NCI-H2227 treated with DMSO at 0.1 percent for 48 hours (cell line): ENCODE measurements around the gene TRHDE.
A peak's percentile ranks its signal among the peaks of the same experiment; 100 is the strongest.

Source experiments
- DNase-seq: peaks from one replicate; lab custom pipeline; 2025; lab: John Stamatoyannopoulos, UW

TRHDE gene

GRCh38 chr12:72444566-72444965 is 172.4 kb downstream of the TRHDE start:
- no peak for DNase-seq

GRCh38 chr12:72448089-72448488 is 175.9 kb downstream of the TRHDE start:
- no peak for DNase-seq

- DNase-seq = peak; percentile 20
Observed at GRCh38 chr12:72448805-72449204, 176.6 kb downstream of the TRHDE start.

- no peak for DNase-seq
Observed at GRCh38 chr12:72453066-72453465, 180.9 kb downstream of the TRHDE start.

GRCh38 chr12:72453550-72453949 is 181.4 kb downstream of the TRHDE start:
- DNase-seq = no peak

- DNase-seq = no peak
Observed at GRCh38 chr12:72464471-72464870, 192.3 kb downstream of the TRHDE start.

- DNase-seq = no peak
Observed at GRCh38 chr12:72465155-72465554, 193.0 kb downstream of the TRHDE start.

- DNase-seq = no peak
Observed at GRCh38 chr12:72465940-72466630, 193.9 kb downstream of the TRHDE start.

GRCh38 chr12:72467985-72468384 is 195.8 kb downstream of the TRHDE start:
- no peak for DNase-seq

- DNase-seq = no peak
Observed at GRCh38 chr12:72468505-72468904, 196.3 kb downstream of the TRHDE start.

- DNase-seq = no peak
Observed at GRCh38 chr12:72471806-72472205, 199.6 kb downstream of the TRHDE start.

- no peak for DNase-seq
Observed at GRCh38 chr12:72472350-72472749, 200.2 kb downstream of the TRHDE start.

- no peak for DNase-seq
Observed at GRCh38 chr12:72476301-72476700, 204.1 kb downstream of the TRHDE start.

- DNase-seq = no peak
Observed at GRCh38 chr12:72485017-72485701, 213.0 kb downstream of the TRHDE start.

- DNase-seq = no peak
Observed at GRCh38 chr12:72491426-72491825, 219.3 kb downstream of the TRHDE start.

- DNase-seq = no peak
Observed at GRCh38 chr12:72493407-72493806, 221.2 kb downstream of the TRHDE start.

- DNase-seq = peak; percentile 62
Observed at GRCh38 chr12:72498354-72498753, 226.2 kb downstream of the TRHDE start.

GRCh38 chr12:72499244-72499643 is 227.1 kb downstream of the TRHDE start:
- no peak for DNase-seq

GRCh38 chr12:72502546-72502945 is 230.4 kb downstream of the TRHDE start:
- peak; percentile 59 for DNase-seq

- DNase-seq = no peak
Observed at GRCh38 chr12:72505227-72505626, 233.1 kb downstream of the TRHDE start.

GRCh38 chr12:72509891-72510290 is 237.7 kb downstream of the TRHDE start:
- DNase-seq = no peak

GRCh38 chr12:72510772-72511171 is 238.6 kb downstream of the TRHDE start:
- DNase-seq = peak; percentile 17

GRCh38 chr12:72511498-72511897 is 239.3 kb downstream of the TRHDE start:
- DNase-seq = no peak

GRCh38 chr12:72511906-72512305 is 239.7 kb downstream of the TRHDE start:
- DNase-seq = peak; percentile 26
